ENCODE measurements around the gene IL5RA. TPM values are rescaled to one million over a fixed set of nuclear protein-coding genes. Genes with fewer than 3 reads are reported as not detected.
A peak's percentile ranks its signal among the peaks of the same experiment; 100 is the strongest.

Gene IL5RA, protein sequence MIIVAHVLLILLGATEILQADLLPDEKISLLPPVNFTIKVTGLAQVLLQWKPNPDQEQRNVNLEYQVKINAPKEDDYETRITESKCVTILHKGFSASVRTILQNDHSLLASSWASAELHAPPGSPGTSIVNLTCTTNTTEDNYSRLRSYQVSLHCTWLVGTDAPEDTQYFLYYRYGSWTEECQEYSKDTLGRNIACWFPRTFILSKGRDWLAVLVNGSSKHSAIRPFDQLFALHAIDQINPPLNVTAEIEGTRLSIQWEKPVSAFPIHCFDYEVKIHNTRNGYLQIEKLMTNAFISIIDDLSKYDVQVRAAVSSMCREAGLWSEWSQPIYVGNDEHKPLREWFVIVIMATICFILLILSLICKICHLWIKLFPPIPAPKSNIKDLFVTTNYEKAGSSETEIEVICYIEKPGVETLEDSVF
- total RNA-seq (1 to 10 TPM; 5.7 to 9.4 TPM), polyA plus RNA-seq (ENCODE audit: insufficient read length in 2 of 2) (1 to 10 TPM; 4.3 to 8.1 TPM)
- long read RNA-seq, donor 1 = 0 reads
- long read RNA-seq, donor 2 = 0 reads
- long read RNA-seq, donor 3 = 0 reads
- long read RNA-seq, donor 4 = 0 reads

DNA sequence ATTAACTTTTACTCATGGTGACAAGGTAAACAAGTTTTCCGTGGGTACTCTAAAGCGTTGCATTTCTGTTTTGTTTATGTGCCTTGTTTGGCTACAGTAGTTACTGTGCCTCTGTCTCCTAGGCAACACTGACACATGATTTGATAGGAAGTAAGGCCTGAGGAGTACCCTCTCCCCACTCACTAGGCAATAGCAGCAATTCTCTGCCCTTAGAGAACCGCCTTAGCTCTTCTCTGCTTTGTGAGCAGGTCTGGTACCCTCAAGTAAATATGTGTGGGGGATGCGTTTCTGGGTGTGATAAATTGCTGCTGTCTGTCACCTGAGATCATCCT lies at the start of gene IL5RA:
Gene IL5RA, minus strand, starts transcription at position 76 of the 332 bp plus-strand sequence. CDS start 5,390 bp downstream, outside the sequence.
- peak in 3 of 6 donors; percentile 23 to 83 (median 49) for DNase-seq (ENCODE audit: low read depth in 4 of 6, low spot score in 6 of 6)
- no peak within 1 kb of the TSS for H3K4me3 ChIP-seq (ENCODE audit: low read depth, low read length)
- H3K27ac ChIP-seq (ENCODE audit: low read depth, low read length) = no peak within 1 kb of the TSS

GRCh38 chr3:3157484-3157883 lies 47.3 kb upstream of the IL5RA start:
- H3K4me1 ChIP-seq (ENCODE audit: control insufficient read depth, insufficient read depth, low read length) = no peaks in the 10 kb centered on the region
- peak in 1 of 6 donors; percentile 7 for DNase-seq (ENCODE audit: low read depth in 4 of 6, low spot score in 6 of 6)

More for the DNA sequence above, at the start of gene IL5RA:
- Histone ChIP-seq H3K9me3 (ENCODE audit: control insufficient read depth, insufficient read depth, low read length) (no peaks in the 10 kb centered on the region), H3K4me1 (ENCODE audit: control insufficient read depth, insufficient read depth, low read length) (no peaks in the 10 kb centered on the region), H3K27me3 (ENCODE audit: control insufficient read depth, insufficient read depth, low read length) (no peaks in the 10 kb centered on the region), H3K36me3 (ENCODE audit: control insufficient read depth, insufficient read depth, low read length) (no peaks in the 10 kb centered on the region)
- WGBS (ENCODE audit: insufficient coverage) = no CpG with 5 or more reads among the region's 4 CpGs

GRCh38 chr3:3154879-3155610 lies 44.9 kb upstream of the IL5RA start:
- Histone ChIP-seq H3K27me3 (ENCODE audit: control insufficient read depth, insufficient read depth, low read length) (no peaks in the 10 kb centered on the region), H3K36me3 (ENCODE audit: control insufficient read depth, insufficient read depth, low read length) (peaks cover 7% of the 10 kb centered on the region), H3K4me3 (ENCODE audit: low read depth, low read length) (no peak overlapping the region), H3K27ac (ENCODE audit: low read depth, low read length) (no peak overlapping the region), H3K4me1 (ENCODE audit: control insufficient read depth, insufficient read depth, low read length) (no peaks in the 10 kb centered on the region), H3K9me3 (ENCODE audit: control insufficient read depth, insufficient read depth, low read length) (no peaks in the 10 kb centered on the region)
- no peak for DNase-seq (ENCODE audit: low read depth in 4 of 6, low spot score in 6 of 6)
- WGBS (ENCODE audit: insufficient coverage) = 94% methylated on average over 2 of the region's 5 CpGs

More at GRCh38 chr3:3157484-3157883, 47.3 kb upstream of the IL5RA start:
- WGBS (ENCODE audit: insufficient coverage) = 68% methylated on average over 4 of the region's 8 CpGs
- Histone ChIP-seq H3K27me3 (ENCODE audit: control insufficient read depth, insufficient read depth, low read length) (no peaks in the 10 kb centered on the region), H3K9me3 (ENCODE audit: control insufficient read depth, insufficient read depth, low read length) (no peaks in the 10 kb centered on the region), H3K27ac (ENCODE audit: low read depth, low read length) (no peak overlapping the region), H3K36me3 (ENCODE audit: control insufficient read depth, insufficient read depth, low read length) (peaks cover 7% of the 10 kb centered on the region), H3K4me3 (ENCODE audit: low read depth, low read length) (no peak overlapping the region)

DNA sequence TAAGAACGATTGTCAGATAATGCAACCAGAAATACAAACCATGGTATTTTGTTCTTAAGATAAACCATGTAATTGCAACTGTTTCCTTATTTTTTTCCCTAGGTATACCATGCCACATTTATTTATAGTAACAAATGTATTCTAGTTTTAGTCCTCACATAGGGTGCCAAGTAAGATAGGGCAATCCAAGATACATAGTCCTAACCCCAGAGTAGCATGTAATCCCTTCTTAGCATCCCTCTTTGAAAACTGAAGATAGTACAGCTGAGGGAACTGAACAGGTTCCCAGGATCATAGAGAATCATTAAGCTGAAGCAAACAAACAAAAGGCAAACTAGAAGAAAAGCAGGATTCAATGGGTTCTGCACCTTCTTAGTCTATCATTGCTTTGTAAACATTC lies 41.3 kb upstream of the IL5RA start:
- WGBS (ENCODE audit: insufficient coverage) = no CpG with 5 or more reads among the region's 1 CpG
- H3K27ac ChIP-seq (ENCODE audit: low read depth, low read length) = no peak overlapping the region

GRCh38 chr3:3149560-3149959 lies 39.4 kb upstream of the IL5RA start:
- H3K27ac ChIP-seq (ENCODE audit: low read depth, low read length) = no peak overlapping the region

More for the DNA sequence above, 41.3 kb upstream of the IL5RA start:
- Histone ChIP-seq H3K4me1 (ENCODE audit: control insufficient read depth, insufficient read depth, low read length) (no peaks in the 10 kb centered on the region), H3K36me3 (ENCODE audit: control insufficient read depth, insufficient read depth, low read length) (peaks cover 4% of the 10 kb centered on the region), H3K9me3 (ENCODE audit: control insufficient read depth, insufficient read depth, low read length) (no peaks in the 10 kb centered on the region), H3K27me3 (ENCODE audit: control insufficient read depth, insufficient read depth, low read length) (no peaks in the 10 kb centered on the region), H3K4me3 (ENCODE audit: low read depth, low read length) (no peak overlapping the region)
- DNase-seq (ENCODE audit: low read depth in 4 of 6, low spot score in 6 of 6) = no peak

GRCh38 chr3:3145831-3146230 lies 35.7 kb upstream of the IL5RA start:
- peaks cover 8% of the 10 kb centered on the region for H3K36me3 ChIP-seq (ENCODE audit: control insufficient read depth, insufficient read depth, low read length)
- H3K4me3 ChIP-seq (ENCODE audit: low read depth, low read length) = no peak overlapping the region
- no peak for DNase-seq (ENCODE audit: low read depth in 4 of 6, low spot score in 6 of 6)
- H3K4me1 ChIP-seq (ENCODE audit: control insufficient read depth, insufficient read depth, low read length) = no peaks in the 10 kb centered on the region
- WGBS (ENCODE audit: insufficient coverage) = 81% methylated on average over 5 of the region's 8 CpGs
- no peaks in the 10 kb centered on the region for H3K9me3 ChIP-seq (ENCODE audit: control insufficient read depth, insufficient read depth, low read length)
- no peak overlapping the region for H3K27ac ChIP-seq (ENCODE audit: low read depth, low read length)
- no peaks in the 10 kb centered on the region for H3K27me3 ChIP-seq (ENCODE audit: control insufficient read depth, insufficient read depth, low read length)

More at GRCh38 chr3:3149560-3149959, 39.4 kb upstream of the IL5RA start:
- H3K36me3 ChIP-seq (ENCODE audit: control insufficient read depth, insufficient read depth, low read length) = peaks cover 4% of the 10 kb centered on the region
- H3K27me3 ChIP-seq (ENCODE audit: control insufficient read depth, insufficient read depth, low read length) = no peaks in the 10 kb centered on the region
- no peaks in the 10 kb centered on the region for H3K9me3 ChIP-seq (ENCODE audit: control insufficient read depth, insufficient read depth, low read length)
- WGBS (ENCODE audit: insufficient coverage) = no CpG with 5 or more reads among the region's 1 CpG
- no peak overlapping the region for H3K4me3 ChIP-seq (ENCODE audit: low read depth, low read length)
- no peak for DNase-seq (ENCODE audit: low read depth in 4 of 6, low spot score in 6 of 6)
- no peaks in the 10 kb centered on the region for H3K4me1 ChIP-seq (ENCODE audit: control insufficient read depth, insufficient read depth, low read length)

DNA sequence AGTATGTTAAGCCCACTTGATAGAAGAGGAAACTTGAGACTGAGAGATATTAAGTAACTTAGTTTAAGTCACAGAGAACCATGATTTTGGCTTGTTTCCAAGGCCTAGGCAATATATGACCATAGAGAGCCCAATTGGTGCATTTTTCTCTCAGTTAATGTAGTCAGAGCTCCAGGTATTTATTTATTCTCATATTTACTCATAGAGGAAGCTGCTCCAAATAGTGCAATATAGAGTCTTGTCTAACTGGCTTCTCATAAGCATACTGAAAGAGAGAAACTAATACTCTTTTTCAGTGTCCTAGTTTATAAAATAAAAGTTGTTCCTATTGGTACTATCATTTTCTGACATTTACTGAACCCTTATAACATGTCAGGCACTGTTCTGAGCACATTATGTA lies 31.8 kb upstream of the IL5RA start:
- Histone ChIP-seq H3K36me3 (ENCODE audit: control insufficient read depth, insufficient read depth, low read length) (peaks cover 15% of the 10 kb centered on the region), H3K27ac (ENCODE audit: low read depth, low read length) (peak overlapping the region; percentile 6)

DNA sequence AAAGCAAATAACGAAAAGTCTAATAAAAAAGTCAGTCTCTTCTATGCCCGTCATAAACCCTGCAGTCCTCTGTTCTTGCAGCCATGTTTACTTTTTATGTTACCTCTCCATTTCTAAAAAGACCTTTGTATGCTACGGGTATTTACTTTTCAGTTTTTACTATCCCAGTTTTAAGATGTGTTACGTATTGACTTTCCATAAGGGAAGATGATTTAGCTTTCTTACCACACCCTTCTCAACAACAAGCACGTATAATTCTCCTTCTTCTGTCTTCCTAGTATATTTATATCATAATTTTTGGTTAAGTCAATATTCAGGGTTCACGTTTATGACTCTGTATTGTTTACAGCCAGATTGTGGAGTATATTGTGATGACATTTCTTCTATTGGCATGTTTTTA lies 27.4 kb upstream of the IL5RA start:
- Histone ChIP-seq H3K9me3 (ENCODE audit: control insufficient read depth, insufficient read depth, low read length) (no peaks in the 10 kb centered on the region), H3K27ac (ENCODE audit: low read depth, low read length) (no peak overlapping the region), H3K4me1 (ENCODE audit: control insufficient read depth, insufficient read depth, low read length) (no peaks in the 10 kb centered on the region), H3K27me3 (ENCODE audit: control insufficient read depth, insufficient read depth, low read length) (no peaks in the 10 kb centered on the region), H3K36me3 (ENCODE audit: control insufficient read depth, insufficient read depth, low read length) (peaks cover 8% of the 10 kb centered on the region), H3K4me3 (ENCODE audit: low read depth, low read length) (no peak overlapping the region)
- no peak for DNase-seq (ENCODE audit: low read depth in 4 of 6, low spot score in 6 of 6)
- 95% methylated on average over 2 of the region's 6 CpGs for WGBS (ENCODE audit: insufficient coverage)

More for the DNA sequence above, 31.8 kb upstream of the IL5RA start:
- H3K27me3 ChIP-seq (ENCODE audit: control insufficient read depth, insufficient read depth, low read length) = no peaks in the 10 kb centered on the region
- no peaks in the 10 kb centered on the region for H3K4me1 ChIP-seq (ENCODE audit: control insufficient read depth, insufficient read depth, low read length)
- no peak overlapping the region for H3K4me3 ChIP-seq (ENCODE audit: low read depth, low read length)
- H3K9me3 ChIP-seq (ENCODE audit: control insufficient read depth, insufficient read depth, low read length) = no peaks in the 10 kb centered on the region
- DNase-seq (ENCODE audit: low read depth in 4 of 6, low spot score in 6 of 6) = no peak

GRCh38 chr3:3134750-3135448 lies 24.7 kb upstream of the IL5RA start:
- Histone ChIP-seq H3K4me1 (ENCODE audit: control insufficient read depth, insufficient read depth, low read length) (no peaks in the 10 kb centered on the region), H3K36me3 (ENCODE audit: control insufficient read depth, insufficient read depth, low read length) (peaks cover 10% of the 10 kb centered on the region), H3K27ac (ENCODE audit: low read depth, low read length) (no peak overlapping the region), H3K9me3 (ENCODE audit: control insufficient read depth, insufficient read depth, low read length) (no peaks in the 10 kb centered on the region), H3K4me3 (ENCODE audit: low read depth, low read length) (no peak overlapping the region), H3K27me3 (ENCODE audit: control insufficient read depth, insufficient read depth, low read length) (no peaks in the 10 kb centered on the region)
- DNase-seq (ENCODE audit: low read depth in 4 of 6, low spot score in 6 of 6) = no peak
- 95% methylated on average over 3 of the region's 4 CpGs for WGBS (ENCODE audit: insufficient coverage)

All from spinal cord (tissue), 10 donors.